Measurements from ENCODE around the gene VPS41. TPM values are rescaled to one million over a fixed set of nuclear protein-coding genes. Genes with fewer than 3 reads are reported as not detected.
"Not testable (repeated sequence)": the region's sequence is repeated elsewhere in the genome, so short reads cannot be mapped to it uniquely, and the experiment has no call there.

VPS41 gene
- total and polyA plus RNA-seq, 7 donors, result 10.2 to 38.5 (median 25.7) TPM

DNA sequence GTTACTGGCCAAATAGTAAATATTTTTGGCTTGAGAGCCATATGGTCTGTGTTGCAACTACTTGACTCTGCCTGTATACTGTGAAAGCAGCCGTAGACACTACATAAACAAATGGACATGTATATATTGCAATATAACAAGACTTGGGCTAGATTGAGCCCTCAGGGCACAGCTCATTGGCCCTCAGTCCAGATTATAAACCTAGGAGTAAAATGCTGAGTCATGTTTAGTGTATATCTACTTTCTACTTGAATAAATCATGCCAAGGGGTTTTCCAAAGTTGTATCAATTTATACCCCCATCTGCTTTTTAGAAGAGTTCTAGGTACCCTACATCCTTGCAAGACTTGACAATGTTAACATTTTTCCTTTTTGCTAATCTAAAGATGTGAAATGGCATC is 41.3 kb upstream of the VPS41 start:
- no peaks in the 10 kb centered on the region for H3K9me3 ChIP-seq
- TF ChIP-seq POLR2AphosphoS5 (IDR thresholded peaks at IDR 0.05) (no peak), POLR2A (IDR thresholded peaks at IDR 0.05) (no peak), EP300 (IDR thresholded peaks at IDR 0.05) (no peak)
- TF ChIP-seq, protein P1, sequence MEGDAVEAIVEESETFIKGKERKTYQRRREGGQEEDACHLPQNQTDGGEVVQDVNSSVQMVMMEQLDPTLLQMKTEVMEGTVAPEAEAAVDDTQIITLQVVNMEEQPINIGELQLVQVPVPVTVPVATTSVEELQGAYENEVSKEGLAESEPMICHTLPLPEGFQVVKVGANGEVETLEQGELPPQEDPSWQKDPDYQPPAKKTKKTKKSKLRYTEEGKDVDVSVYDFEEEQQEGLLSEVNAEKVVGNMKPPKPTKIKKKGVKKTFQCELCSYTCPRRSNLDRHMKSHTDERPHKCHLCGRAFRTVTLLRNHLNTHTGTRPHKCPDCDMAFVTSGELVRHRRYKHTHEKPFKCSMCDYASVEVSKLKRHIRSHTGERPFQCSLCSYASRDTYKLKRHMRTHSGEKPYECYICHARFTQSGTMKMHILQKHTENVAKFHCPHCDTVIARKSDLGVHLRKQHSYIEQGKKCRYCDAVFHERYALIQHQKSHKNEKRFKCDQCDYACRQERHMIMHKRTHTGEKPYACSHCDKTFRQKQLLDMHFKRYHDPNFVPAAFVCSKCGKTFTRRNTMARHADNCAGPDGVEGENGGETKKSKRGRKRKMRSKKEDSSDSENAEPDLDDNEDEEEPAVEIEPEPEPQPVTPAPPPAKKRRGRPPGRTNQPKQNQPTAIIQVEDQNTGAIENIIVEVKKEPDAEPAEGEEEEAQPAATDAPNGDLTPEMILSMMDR (IDR thresholded peaks at IDR 0.05), result no peak
- DNase-seq, result no peak
- H3K36me3 ChIP-seq, result no peaks in the 10 kb centered on the region
- no peaks in the 10 kb centered on the region for H3K27me3 ChIP-seq
- WGBS, 2 donors, result 40 to 74% methylated on average over 1 of the region's 1 CpG
- intact Hi-C loops (cut with DNase I), result no loop called here
- H3K27ac ChIP-seq, result no peak overlapping the region
- peaks cover 0 to 8% (median 1%) of the 10 kb centered on the region in 4 donors for H3K4me1 ChIP-seq
- no peak overlapping the region for H3K4me3 ChIP-seq

DNA sequence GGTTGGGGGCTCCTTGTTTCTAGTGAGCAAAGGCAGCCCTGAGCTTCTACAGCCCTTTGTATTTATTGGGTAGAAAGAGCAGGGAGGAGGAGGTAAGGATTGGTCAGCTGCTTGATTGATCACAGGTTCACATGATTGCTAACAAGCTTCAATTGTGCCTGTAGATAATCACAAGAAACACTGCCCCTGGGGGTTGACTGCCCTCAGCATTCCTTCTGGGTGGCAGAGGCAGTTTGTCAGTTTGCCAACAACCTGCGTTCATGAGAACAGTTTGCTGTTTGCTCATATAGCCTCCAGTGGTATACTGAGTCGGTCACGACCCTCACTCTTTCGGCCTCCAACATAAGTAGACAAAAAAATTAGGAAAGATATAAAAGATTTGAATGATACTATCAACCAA is 38.5 kb upstream of the VPS41 start:
- H3K4me1 ChIP-seq; H3K27ac ChIP-seq; H3K4me3 ChIP-seq; H3K27me3 ChIP-seq; H3K9me3 ChIP-seq; H3K36me3 ChIP-seq; intact Hi-C loops (cut with DNase I); DNase-seq: not testable (repeated sequence)
- 88 to 93% methylated on average over 4 of the region's 4 CpGs for WGBS, 2 donors

DNA sequence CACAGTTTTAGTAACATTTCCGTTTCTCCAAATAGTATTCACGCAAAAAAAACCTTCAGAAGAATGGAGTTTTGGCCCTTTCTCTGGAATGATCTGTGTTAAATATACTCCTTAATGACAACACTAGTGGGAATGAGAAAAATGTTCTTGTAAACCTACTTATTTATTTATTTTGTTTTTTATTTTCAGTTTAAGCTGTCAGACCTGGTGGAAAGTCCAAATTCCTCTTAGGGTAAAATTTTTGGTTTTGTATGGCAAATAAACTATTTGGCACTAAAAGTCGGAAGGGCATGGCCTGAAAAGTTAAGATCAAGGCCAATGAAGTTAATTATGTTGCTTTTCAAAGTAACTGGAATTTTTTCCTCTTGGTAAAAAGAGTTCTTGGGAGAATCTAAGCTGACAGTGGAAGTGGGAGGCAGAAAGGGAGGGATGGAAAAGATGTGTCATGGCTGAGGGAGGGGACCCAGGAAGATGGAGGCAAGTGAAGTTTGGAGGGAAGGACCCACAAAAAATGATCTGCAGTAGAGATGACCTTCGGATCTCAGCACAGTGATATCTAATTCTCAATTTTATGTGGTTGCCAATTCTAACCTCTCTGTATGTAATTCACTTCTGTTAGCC is 33.5 kb upstream of the VPS41 start:
- Histone ChIP-seq H3K4me3 (no peak overlapping the region), H3K27me3 (no peaks in the 10 kb centered on the region), H3K4me1 (peaks cover 0 to 10% (median 0%) of the 10 kb centered on the region in 4 donors), H3K36me3 (no peaks in the 10 kb centered on the region), H3K9me3 (no peaks in the 10 kb centered on the region), H3K27ac (no peak overlapping the region)
- intact Hi-C loops (cut with DNase I), result no loop called here
- TF ChIP-seq, protein P1 (IDR thresholded peaks at IDR 0.05), result no peak
- TF ChIP-seq POLR2A (IDR thresholded peaks at IDR 0.05) (no peak), EP300 (IDR thresholded peaks at IDR 0.05) (no peak), POLR2AphosphoS5 (IDR thresholded peaks at IDR 0.05) (no peak)
- WGBS, 2 donors, result 77 to 83% methylated on average over 4 of the region's 4 CpGs
- no peak for DNase-seq

DNA sequence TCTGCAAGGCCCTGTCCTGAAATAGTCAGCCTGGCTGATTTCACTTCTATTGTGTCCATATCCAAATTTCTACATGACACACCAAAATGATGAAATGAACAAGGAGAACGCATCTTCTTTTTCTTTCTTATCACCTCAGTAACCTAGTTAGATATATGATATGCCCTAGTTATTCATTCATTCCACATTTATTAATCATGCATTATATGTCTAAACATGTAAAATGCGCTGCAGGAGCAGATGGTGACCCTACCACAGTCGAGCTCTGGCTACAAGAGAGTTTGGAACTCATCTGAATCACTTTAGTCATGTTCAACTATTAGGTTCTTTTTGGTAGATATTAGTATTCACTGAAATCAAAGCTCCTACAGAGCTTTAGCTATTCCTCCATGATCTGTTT is 31.8 kb upstream of the VPS41 start:
- 90 to 92% methylated on average over 3 of the region's 3 CpGs for WGBS, 2 donors
- Histone ChIP-seq H3K36me3 (no peaks in the 10 kb centered on the region), H3K9me3 (no peaks in the 10 kb centered on the region), H3K27ac (no peak overlapping the region), H3K4me3 (no peak overlapping the region), H3K4me1 (peaks cover 0 to 10% (median 0%) of the 10 kb centered on the region in 4 donors), H3K27me3 (no peaks in the 10 kb centered on the region)
- intact Hi-C loops (cut with DNase I), result no loop called here
- no peak for TF ChIP-seq EP300 (IDR thresholded peaks at IDR 0.05)
- TF ChIP-seq POLR2A (IDR thresholded peaks at IDR 0.05), result no peak
- no peak for TF ChIP-seq POLR2AphosphoS5 (IDR thresholded peaks at IDR 0.05)
- TF ChIP-seq, protein P1 (IDR thresholded peaks at IDR 0.05), result no peak
- no peak for DNase-seq

DNA sequence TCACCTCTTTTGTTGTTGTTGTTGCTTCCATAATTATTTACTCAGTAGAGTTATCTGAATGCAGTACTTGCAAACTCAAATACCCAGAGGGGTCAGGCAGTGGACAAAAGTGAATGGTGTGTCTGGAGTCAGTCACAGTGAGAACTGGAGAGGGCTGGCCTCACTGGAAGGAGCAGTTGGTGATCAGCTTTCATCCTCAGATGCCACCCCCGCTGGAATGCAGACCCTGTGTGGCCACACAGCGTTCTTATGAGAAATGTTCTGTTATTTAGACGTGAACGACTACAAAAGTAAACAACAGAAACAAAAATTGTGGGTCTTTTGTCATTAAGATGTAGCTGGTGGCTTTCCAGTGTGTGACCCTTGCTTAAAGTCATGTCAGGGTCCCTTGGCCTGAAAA is 29.6 kb upstream of the VPS41 start:
- no peak overlapping the region for H3K4me3 ChIP-seq
- H3K4me1 ChIP-seq, result peaks cover 0 to 10% (median 0%) of the 10 kb centered on the region in 4 donors
- no peaks in the 10 kb centered on the region for H3K27me3 ChIP-seq
- TF ChIP-seq EP300 (IDR thresholded peaks at IDR 0.05) (no peak), POLR2AphosphoS5 (IDR thresholded peaks at IDR 0.05) (no peak)
- H3K36me3 ChIP-seq, result no peaks in the 10 kb centered on the region
- WGBS, 2 donors, result 76 to 79% methylated on average over 4 of the region's 4 CpGs
- H3K9me3 ChIP-seq, result no peaks in the 10 kb centered on the region
- no peak overlapping the region for H3K27ac ChIP-seq
- intact Hi-C loops (cut with DNase I), result loop anchor here (10.0 kb wide), 1 partner anchor 144 kb away; no protein-coding TSS in a partner anchor
- DNase-seq, result no peak

DNA sequence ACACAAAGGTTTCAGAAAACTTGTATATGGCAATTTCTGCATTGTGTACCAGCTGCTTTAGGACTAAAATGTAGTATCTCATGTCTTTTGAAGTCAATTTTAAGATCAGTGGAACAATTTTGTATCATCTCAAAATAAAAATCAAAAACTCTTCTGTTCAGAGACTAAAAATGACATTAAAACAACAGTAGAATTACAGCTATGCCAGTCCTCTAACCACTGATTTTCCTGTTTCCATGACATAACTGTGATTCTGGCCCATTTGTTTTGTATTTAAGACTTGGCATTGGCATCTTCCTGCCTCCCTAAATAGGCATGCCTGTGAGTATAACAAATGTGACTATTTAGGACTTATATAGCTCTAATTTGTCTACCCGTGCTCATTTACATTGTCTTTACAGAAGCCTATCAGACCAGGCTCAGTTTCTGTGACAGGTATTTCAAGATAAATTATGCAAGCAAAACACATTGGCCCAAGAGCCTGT is 29.1 kb upstream of the VPS41 start:
- no peak for DNase-seq
- H3K4me3 ChIP-seq, result no peak overlapping the region
- H3K9me3 ChIP-seq, result no peaks in the 10 kb centered on the region
- intact Hi-C loops (cut with DNase I), result loop anchor here (10.0 kb wide), 1 partner anchor 143 kb away; no protein-coding TSS in a partner anchor
- no peak overlapping the region for H3K27ac ChIP-seq
- H3K4me1 ChIP-seq, result peaks cover 0 to 10% (median 0%) of the 10 kb centered on the region in 4 donors
- H3K27me3 ChIP-seq, result no peaks in the 10 kb centered on the region
- TF ChIP-seq POLR2AphosphoS5 (IDR thresholded peaks at IDR 0.05), result no peak
- TF ChIP-seq, protein P1 (IDR thresholded peaks at IDR 0.05), result no peak
- no peak for TF ChIP-seq EP300 (IDR thresholded peaks at IDR 0.05)
- no peak for TF ChIP-seq POLR2A (IDR thresholded peaks at IDR 0.05)
- no peaks in the 10 kb centered on the region for H3K36me3 ChIP-seq
- WGBS, 2 donors, result 77 to 78% methylated on average over 1 of the region's 1 CpG

Measured in sigmoid colon (tissue), 7 donors.